NCI-H345 treated with DMSO at 0.1 percent for 48 hours (cell line): ENCODE data around the gene CHAC1.

Experiments used
- DNase-seq: peaks from one replicate; lab custom pipeline; 2025; ENCODE audit not compliant: unreplicated experiment; lab: John Stamatoyannopoulos, UW

CHAC1 gene

DNA sequence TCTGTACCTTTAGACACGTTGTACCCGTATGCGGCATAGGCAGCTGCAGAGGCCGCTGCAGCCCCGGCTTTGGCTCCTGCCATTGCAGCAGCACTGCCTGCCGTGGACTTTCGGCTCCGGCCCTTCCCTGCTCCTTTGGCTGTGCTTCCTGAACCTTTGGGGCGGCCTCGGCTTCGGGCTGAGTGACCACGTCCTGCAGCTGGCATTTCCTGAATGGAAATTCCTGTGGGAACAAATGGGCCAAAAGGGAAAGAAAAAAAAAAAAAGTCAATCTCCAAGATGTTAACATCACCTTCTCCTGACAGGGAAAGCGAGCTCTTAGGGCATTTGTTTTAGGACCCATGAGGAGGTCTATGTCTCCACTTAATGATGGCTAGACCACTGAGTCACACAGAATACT, 29.6 kb downstream of the CHAC1 start:
- no peak for DNase-seq

DNA sequence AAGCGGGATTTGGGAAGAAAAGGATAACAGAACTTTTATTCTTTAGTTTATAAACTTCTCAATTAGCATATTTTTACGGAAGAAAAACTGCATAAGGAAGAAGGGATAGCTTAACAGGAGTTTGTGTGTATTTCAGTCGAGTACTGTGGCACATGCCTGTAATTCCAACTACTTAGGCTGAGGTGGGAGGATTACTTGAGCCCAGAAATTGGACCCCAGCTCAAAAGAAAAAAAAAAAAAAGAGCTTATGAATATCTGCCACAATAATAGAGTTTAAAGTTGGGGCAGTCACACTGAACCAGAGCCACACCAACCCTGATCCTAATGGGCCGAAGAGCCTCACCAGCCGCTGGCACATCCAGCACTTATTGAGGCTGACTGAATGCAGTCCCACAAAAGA, 31.1 kb downstream of the CHAC1 start:
- no peak for DNase-seq

DNA sequence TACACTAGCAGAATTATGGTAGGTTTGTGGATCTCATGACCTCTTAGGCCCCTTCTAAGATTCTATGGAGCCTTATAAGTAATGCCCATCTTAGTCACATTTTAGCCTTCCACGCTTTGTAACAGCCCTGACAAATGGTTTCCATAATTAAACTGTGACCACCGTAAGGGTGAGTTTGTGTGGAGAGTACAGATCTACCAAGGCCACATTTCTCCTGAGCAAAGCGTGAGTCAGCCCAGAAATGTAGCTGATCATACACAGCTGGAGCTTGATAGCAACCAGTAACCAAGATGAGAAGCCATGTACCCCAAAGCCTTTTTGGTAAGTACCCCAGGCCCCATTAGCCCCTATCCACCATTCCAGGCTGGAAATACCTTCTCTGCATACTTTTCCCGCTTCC, 31.7 kb downstream of the CHAC1 start:
- no peak for DNase-seq

GRCh38 chr15:40985541-40986330, 32.5 kb downstream of the CHAC1 start:
- no peak for DNase-seq

- DNase-seq: no peak
Observed at GRCh38 chr15:40986820-40987219, 33.5 kb downstream of the CHAC1 start.

DNA sequence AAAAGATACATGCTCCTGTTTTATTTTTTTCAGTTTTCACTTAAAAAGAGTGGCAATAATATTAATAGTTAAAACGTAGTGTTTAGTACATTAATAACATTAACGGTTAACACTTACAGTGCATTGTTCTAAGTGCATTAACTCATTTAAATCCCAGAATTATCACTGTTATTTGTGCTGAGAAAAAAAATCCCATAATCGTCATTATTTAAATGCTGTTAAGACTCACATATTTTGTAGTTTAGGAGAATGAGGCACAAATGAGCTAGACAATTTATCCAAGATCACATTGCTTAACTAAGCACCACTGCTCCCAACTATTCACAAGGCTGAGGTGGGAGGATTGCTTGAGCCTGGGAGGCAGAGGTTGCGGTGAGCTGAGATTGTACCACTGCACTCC, 34.9 kb downstream of the CHAC1 start:
- no peak for DNase-seq

DNA sequence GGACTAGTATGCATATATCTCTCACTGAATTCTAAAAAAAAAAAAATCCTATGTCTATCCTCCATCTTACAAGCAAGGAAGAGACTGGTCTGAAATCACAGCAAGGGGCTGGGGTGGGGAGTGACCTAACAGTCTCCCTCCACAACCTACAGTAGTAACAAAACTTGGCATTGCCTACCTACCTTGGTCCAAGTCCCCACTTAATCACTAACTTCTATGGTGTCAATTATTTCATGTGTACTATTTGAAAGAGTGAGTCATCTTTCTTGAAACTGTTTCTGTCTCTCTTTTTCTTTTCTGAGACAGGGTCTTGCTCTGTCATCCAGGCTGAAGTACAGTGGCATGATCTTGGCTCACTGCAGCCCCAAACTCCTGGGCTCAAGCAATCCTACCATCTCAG, 36.8 kb downstream of the CHAC1 start:
- no peak for DNase-seq

DNA sequence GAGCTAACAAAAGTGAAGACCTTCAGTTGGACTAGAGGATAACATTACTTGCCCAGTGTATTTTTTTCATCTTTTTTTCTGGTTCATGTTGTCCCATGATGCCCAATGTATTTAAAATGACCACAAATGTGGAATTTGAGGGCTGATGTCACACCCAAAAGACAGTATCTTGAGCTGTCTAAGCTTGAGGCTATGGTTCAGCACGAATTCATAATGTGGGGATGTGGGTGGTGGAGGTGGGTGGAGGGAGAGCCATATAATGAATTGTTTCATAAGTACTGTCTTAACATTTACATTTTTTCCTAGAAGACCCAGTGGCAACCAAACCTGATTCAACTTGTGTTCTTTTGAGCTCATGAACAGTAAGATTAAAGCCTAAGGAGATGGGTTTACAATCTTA, 37.5 kb downstream of the CHAC1 start:
- no peak for DNase-seq

DNA sequence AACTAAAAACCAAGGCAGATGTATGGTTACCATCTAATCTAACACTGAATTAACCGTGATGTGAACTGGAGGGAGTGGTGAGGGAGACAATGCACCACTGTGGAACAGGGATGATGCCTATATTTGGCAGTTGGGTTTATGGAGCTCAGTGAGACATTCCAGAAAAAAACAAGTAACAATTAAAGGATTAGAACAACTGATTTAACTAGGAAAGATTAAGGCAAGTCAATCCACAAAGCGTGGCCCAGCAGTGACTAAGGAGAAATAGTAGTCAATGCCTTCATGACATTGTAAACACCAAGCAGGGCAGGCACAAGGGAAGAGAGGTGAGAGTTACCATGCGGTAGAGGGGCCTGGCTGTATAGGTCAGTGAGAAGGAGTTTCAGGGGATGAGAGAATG, 38.1 kb downstream of the CHAC1 start:
- DNase-seq: no peak

GRCh38 chr15:40992241-40992741, 39.0 kb downstream of the CHAC1 start:
- no peak for DNase-seq

GRCh38 chr15:40992825-40993224, 39.6 kb downstream of the CHAC1 start:
- no peak for DNase-seq

DNA sequence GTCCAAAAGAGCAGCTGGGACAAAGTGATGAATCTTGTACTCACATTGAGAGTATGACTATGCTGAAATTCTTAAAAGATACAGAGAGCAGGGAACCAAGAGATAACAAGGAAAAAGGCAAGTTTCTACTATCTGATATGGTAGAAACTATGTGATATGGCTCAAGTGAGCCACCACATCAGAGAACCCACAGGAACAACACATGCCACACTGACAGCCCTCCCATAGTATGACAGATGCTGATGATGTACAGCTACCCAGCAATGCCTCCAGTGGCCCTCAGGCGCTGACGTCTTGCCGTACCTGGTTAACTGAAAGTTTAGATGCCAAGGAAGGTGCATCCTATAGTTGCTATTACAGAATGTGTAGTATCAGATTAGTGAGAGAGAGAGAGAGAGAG, 42.4 kb downstream of the CHAC1 start:
- DNase-seq: no peak

DNA sequence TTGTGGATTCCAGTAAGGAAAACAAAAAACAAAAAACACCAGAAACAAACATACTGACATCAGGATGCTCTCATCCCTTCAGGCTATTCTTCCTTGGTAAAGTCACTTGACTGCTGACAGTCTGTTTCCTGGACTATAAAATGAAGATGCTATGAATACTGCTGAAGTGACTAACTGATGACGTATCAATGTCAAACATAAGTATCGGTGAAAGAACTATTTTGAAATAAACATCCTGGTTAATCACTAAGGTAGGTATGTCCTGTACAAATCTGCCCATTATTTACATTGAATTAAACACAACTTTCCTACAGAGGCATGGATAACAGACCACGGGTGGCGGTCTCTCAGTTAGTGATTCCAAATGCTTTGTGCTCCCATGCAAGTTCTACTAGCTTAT, 45.9 kb downstream of the CHAC1 start:
- DNase-seq: no peak

DNA sequence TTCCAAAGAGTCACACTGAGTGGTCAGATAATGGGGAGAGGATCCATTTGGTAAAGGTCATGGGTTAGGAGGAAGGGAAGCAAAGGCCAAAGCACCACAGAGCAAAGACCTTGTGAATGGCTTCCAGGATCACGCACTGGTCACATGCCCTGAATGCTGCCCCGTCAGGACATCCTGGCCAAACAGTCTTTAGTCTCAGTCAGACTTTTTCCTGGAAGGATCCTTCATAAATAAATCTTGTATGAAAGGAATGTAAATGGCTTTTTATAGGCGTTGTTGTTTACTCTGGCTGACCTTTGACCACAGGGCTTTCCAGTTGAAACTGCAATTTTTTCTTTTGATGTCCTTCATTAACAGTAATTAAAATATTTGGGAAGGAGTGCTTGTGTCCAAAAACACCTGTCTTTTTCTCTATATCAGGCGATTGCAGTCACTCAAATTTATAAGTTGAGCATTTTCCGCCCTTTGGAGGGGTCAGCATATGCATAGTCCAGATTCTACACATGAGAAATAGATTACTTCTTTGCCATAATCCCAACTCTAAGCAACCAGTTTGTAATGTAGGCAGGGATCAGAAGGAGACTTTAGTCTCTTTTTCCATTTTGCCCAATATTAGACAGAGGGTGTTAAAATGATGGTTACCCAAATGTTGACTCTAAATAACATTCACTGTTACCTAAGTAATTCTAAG, 48.4 kb downstream of the CHAC1 start:
- DNase-seq: no peak

DNA sequence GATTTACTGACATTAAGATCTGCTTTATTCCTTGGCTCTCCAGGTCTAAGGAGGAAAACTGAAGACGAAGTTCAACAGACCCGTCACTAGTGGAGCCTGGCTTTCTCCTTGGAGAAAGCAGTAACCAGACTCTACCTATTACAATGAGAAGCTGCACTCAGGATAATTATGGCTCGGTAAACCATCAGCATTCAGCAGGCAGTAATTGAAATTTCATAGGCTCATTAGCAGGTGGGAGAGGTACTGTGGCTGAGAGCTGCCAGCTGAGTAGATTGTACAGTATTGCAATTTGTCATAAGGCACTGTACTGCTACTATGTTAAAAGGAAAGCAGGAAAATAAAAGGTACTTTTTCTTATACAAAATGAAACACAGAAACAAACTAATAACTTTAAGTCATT, 51.2 kb downstream of the CHAC1 start:
- no peak for DNase-seq
